ENCODE results near the gene CCR5AS.

The CCR5AS gene

GRCh38 chr3:46370839-46371518 is 35.9 kb downstream of the CCR5AS start, which contains the start of gene CCR5:
CCR5 (plus strand) TSS chr3:46370946; CDS start chr3:46372903, 1,957 bp downstream.
- DNase-seq (ENCODE audit: low spot score) (no peak), ATAC-seq (no peak)
- H3K27ac Mint-ChIP-seq: no peak within 1 kb of the TSS
- TF ChIP-seq CBFB (CRISPR knock-in tag; IDR thresholded peaks at IDR 0.05; ENCODE audit: low read depth) (no peak), E2F5 (CRISPR knock-in tag; IDR thresholded peaks at IDR 0.05) (no peak), SMAD4 (CRISPR knock-in tag; IDR thresholded peaks at IDR 0.05) (no peak)
- H3K9me3 Mint-ChIP-seq: no peaks in the 10 kb centered on the region
- CTCF ChIA-PET: interaction anchor here (0.7 to 5.5 kb wide), 8 partner anchors 18 to 163 kb away, joined by 3 to 68 read pairs (median 3); partner anchors contain the start of gene CCR1
- POLR2A ChIA-PET: no interaction called here
- H3K4me1 Mint-ChIP-seq: peaks cover 13% of the 10 kb centered on the region
- H3K36me3 Mint-ChIP-seq: no peaks in the 10 kb centered on the region
- no peak within 1 kb of the TSS for H3K4me3 Mint-ChIP-seq
- peaks cover 10% of the 10 kb centered on the region for H3K27me3 Mint-ChIP-seq (ENCODE audit: low read depth)

GRCh38 chr3:46369675-46370132 is 37.2 kb downstream of the CCR5AS start:
- Mint-ChIP-seq H3K27ac (no peak overlapping the region), H3K4me1 (peaks cover 1% of the 10 kb centered on the region), H3K9me3 (peaks cover 3% of the 10 kb centered on the region; the same call in 1 of the 2 replicates), H3K36me3 (no peaks in the 10 kb centered on the region), H3K4me3 (no peak overlapping the region), H3K27me3 (ENCODE audit: low read depth) (peaks cover 7% of the 10 kb centered on the region)
- CTCF ChIA-PET: interaction anchor here (0.9 to 5.5 kb wide), 11 partner anchors 9 to 291 kb away, joined by 3 to 68 read pairs (median 6); partner anchors contain the start of gene CCR1
- TF ChIP-seq FOXP1 (CRISPR knock-in tag; IDR thresholded peaks at IDR 0.05; ENCODE audit: borderline replicate concordance) (no peak), MYBL2 (CRISPR knock-in tag; IDR thresholded peaks at IDR 0.05) (no peak), TEAD4 (CRISPR knock-in tag; IDR thresholded peaks at IDR 0.05) (no peak), ZNF512 (CRISPR knock-in tag; IDR thresholded peaks at IDR 0.05; ENCODE audit: borderline replicate concordance) (no peak), CREM (CRISPR knock-in tag; IDR thresholded peaks at IDR 0.05) (no peak), CREB1 (CRISPR knock-in tag; IDR thresholded peaks at IDR 0.05) (no peak), FOXJ3 (CRISPR knock-in tag; IDR thresholded peaks at IDR 0.05; ENCODE audit: borderline replicate concordance) (no peak), ZNF219 (CRISPR knock-in tag; IDR thresholded peaks at IDR 0.05; ENCODE audit: borderline replicate concordance) (no peak), ERG (CRISPR knock-in tag; IDR thresholded peaks at IDR 0.05) (no peak), GRHL2 (CRISPR knock-in tag; IDR thresholded peaks at IDR 0.05; ENCODE audit: insufficient replicate concordance, severe bottlenecking) (no peak), SP1 (CRISPR knock-in tag; conservative IDR thresholded peaks at IDR 0.05) (no peak), ZNF671 (CRISPR knock-in tag; IDR thresholded peaks at IDR 0.05) (no peak)
- DNase-seq (ENCODE audit: low spot score) (no peak), ATAC-seq (no peak)
- POLR2A ChIA-PET: no interaction called here

- no peak for TF ChIP-seq SMAD4 (CRISPR knock-in tag; IDR thresholded peaks at IDR 0.05)
- no peak for TF ChIP-seq IRF2 (CRISPR knock-in tag; IDR thresholded peaks at IDR 0.05; ENCODE audit: borderline replicate concordance, low read depth)
- no peak for TF ChIP-seq ZNF532 (CRISPR knock-in tag; IDR thresholded peaks at IDR 0.05; ENCODE audit: borderline replicate concordance)
- POLR2A ChIA-PET: no interaction called here
- DNase-seq (ENCODE audit: low spot score) (no peak), ATAC-seq (no peak)
- Mint-ChIP-seq H3K4me3 (no peak overlapping the region), H3K27ac (no peak overlapping the region), H3K36me3 (no peaks in the 10 kb centered on the region), H3K27me3 (ENCODE audit: low read depth) (peaks cover 2% of the 10 kb centered on the region; the same call in 1 of the 2 replicates), H3K4me1 (no peaks in the 10 kb centered on the region), H3K9me3 (peaks cover 5% of the 10 kb centered on the region; the same call in 1 of the 2 replicates)
- CTCF ChIA-PET: interaction anchor here (0.5 to 5.5 kb wide), 25 partner anchors 8 to 426 kb away, joined by 3 to 68 read pairs (median 4); partner anchors contain the start of genes CCR1 and CXCR6
Measured at GRCh38 chr3:46369151-46369550, 37.7 kb downstream of the CCR5AS start.
